B cell (primary cell): ENCODE data around the gene SPOCK1. TPM values are rescaled to one million over a fixed set of nuclear protein-coding genes. Genes with fewer than 3 reads are reported as not detected.

Source experiments
- ATAC-seq: fragments of 200-7000 bp; cut with Tn5 transposase; one replicate; pipeline ENCODE4 v1.10.0; 2021; ENCODE audit warnings: low read depth, mild to moderate bottlenecking, moderate number of reproducible peaks, moderate library complexity
- CTCF ChIA-PET: fragments of 350-600 bp; sonication (Branson Sonifier 250); formaldehyde crosslinking; loops from one replicate; lab custom pipeline; 2021; ENCODE audit warnings: antibody characterized with exemption, inconsistent platforms; lab: Charles Lee
- POLR2A ChIA-PET: fragments of 350-600 bp; sonication (Branson Sonifier 250); formaldehyde crosslinking; loops from one replicate; lab custom pipeline; 2021; ENCODE audit warnings: antibody characterized with exemption; lab: Charles Lee
- DNase-seq: peaks from one replicate; pipeline ENCODE4 v3.0.0; 2013
- H2AFZ ChIP-seq: 2 replicates; pipeline ENCODE4 v1.6.1; 2012; ENCODE audit warnings: mild to moderate bottlenecking, low read depth, low read length; ENCODE audit not compliant: insufficient read depth, poor library complexity, severe bottlenecking
- H3K27ac ChIP-seq, 2 donors: 1 replicate in 1 of 2; 2 replicates in 1 of 2; pipeline ENCODE4 v1.5.1; 2012 to 2013; ENCODE audit warnings: low read length in 2 of 2, mild to moderate bottlenecking in 2 of 2, moderate library complexity in 1 of 2
- H3K27me3 ChIP-seq, 4 experiments: fragments of 200-600 bp in 1 of 4; sonication (generic) in 1 of 4; replicated peaks in 1 of 4; 1 replicate in 2 of 4; 2 replicates in 2 of 4; pipeline versions ENCODE4 v1.6.1 to v1.7.0; 2013 to 2016; ENCODE audit warnings: low read length in 3 of 4, mild to moderate bottlenecking in 2 of 4, mixed read lengths in 1 of 4, moderate library complexity in 1 of 4; ENCODE audit not compliant: insufficient read depth in 4 of 4, control insufficient read depth in 3 of 4; ENCODE audit errors: control extremely low read depth in 1 of 4
- H3K36me3 ChIP-seq, 2 experiments: replicated peaks in 1 of 2; 1 replicate in 1 of 2; 2 replicates in 1 of 2; pipeline versions ENCODE4 v1.6.1 to v1.7.1; 2013; ENCODE audit warnings: low read length in 1 of 2; ENCODE audit not compliant: insufficient read depth in 2 of 2, control insufficient read depth in 1 of 2; ENCODE audit errors: control extremely low read depth in 1 of 2, extremely low read depth in 1 of 2
- H3K4me1 ChIP-seq, 2 donors: fragments of 200-600 bp in 1 of 2; sonication (generic) in 1 of 2; 1 replicate in 1 of 2; 2 replicates in 1 of 2; pipeline versions ENCODE4 v1.5.1 to v1.6.1; 2013 to 2017; ENCODE audit warnings: low read length in 2 of 2; ENCODE audit not compliant: control insufficient read depth in 2 of 2, insufficient read depth in 2 of 2
- H3K4me2 ChIP-seq: replicated peaks from 2 replicates; pipeline ENCODE3; 2012; ENCODE audit warnings: mild to moderate bottlenecking, low read depth, low read length; ENCODE audit not compliant: poor library complexity, severe bottlenecking
- H3K4me3 ChIP-seq, 5 experiments: fragments of 200-600 bp in 1 of 5; sonication (generic) in 1 of 5; 1 replicate in 3 of 5; 2 replicates in 2 of 5; pipeline versions ENCODE4 v1.5.1 to v1.7.0; 2011 to 2016; ENCODE audit warnings: low read length in 4 of 5, mild to moderate bottlenecking in 4 of 5, low read depth in 2 of 5, control low read depth in 1 of 5, moderate library complexity in 1 of 5; ENCODE audit not compliant: insufficient read depth in 1 of 5; ENCODE audit errors: control extremely low read depth in 1 of 5, extremely low read depth in 1 of 5
- H3K79me2 ChIP-seq: fragments of 200-600 bp; sonication (generic); one replicate; pipeline ENCODE4 v1.6.0; 2016; ENCODE audit warnings: low read length; ENCODE audit not compliant: control insufficient read depth, insufficient read depth
- H3K9ac ChIP-seq: fragments of 200-600 bp; sonication (generic); 2 replicates; pipeline ENCODE4 v1.6.1; 2017; ENCODE audit warnings: mild to moderate bottlenecking, low read length, moderate library complexity
- H3K9me3 ChIP-seq, 3 donors: one replicate each; pipeline versions ENCODE4 v1.6.1 to v1.7.1; 2013; ENCODE audit warnings: low read length in 2 of 3; ENCODE audit not compliant: control insufficient read depth in 2 of 3, insufficient read depth in 1 of 3; ENCODE audit errors: control extremely low read depth in 1 of 3
- H4K20me1 ChIP-seq: 2 replicates; pipeline ENCODE4 v1.6.0; 2012; ENCODE audit warnings: mild to moderate bottlenecking, low read length; ENCODE audit not compliant: insufficient read depth, control insufficient read depth, poor library complexity, severe bottlenecking
- H3K27ac Mint-ChIP-seq: one replicate; pipeline ENCODE4 v1.8.0; 2021; ENCODE audit warnings: mixed read lengths
- H3K27me3 Mint-ChIP-seq: one replicate; pipeline ENCODE4 v1.8.0; 2021; ENCODE audit warnings: mixed read lengths
- H3K4me1 Mint-ChIP-seq: one replicate; pipeline ENCODE4 v1.8.0; 2021; ENCODE audit warnings: mixed read lengths
- H3K4me3 Mint-ChIP-seq: one replicate; pipeline ENCODE4 v1.8.0; 2021; ENCODE audit warnings: mixed read lengths
- H3K9me3 Mint-ChIP-seq: one replicate; pipeline ENCODE4 v1.8.0; 2022; ENCODE audit warnings: mixed read lengths; ENCODE audit not compliant: insufficient read depth
- EZH2 ChIP-seq: IDR thresholded peaks from 2 replicates; pipeline ENCODE4 v1.6.1; 2012; ENCODE audit warnings: borderline replicate concordance, low read depth, mild to moderate bottlenecking, moderate library complexity, low read length; ENCODE audit not compliant: insufficient read depth, poor library complexity, severe bottlenecking
- WGBS: methylation state at CpG from one replicate; pipeline ENCODE4 v1.1.5; 2013; ENCODE audit warnings: missing lambda C conversion rate; ENCODE audit not compliant: insufficient coverage; 5-methylcytosine and 5-hydroxymethylcytosine counted together
- intact Hi-C: fragments of 100-400 bp; cut with micrococcal nuclease; formaldehyde crosslinking; loops from one replicate; pipeline ENCODE4 v1.10.0; 2022
- polyA plus RNA-seq: library from polyadenylated mRNA; depleted of rRNA; stranded (reverse); fragments of >200 nt; gene quantifications from 2 replicates; pipeline ENCODE4 v1.2.3, GENCODE V29; 2012
- total RNA-seq, 2 donors: library from RNA; stranded (reverse); fragments of 120-200 nt in 1 of 2; gene quantifications; 1 replicate in 1 of 2; 2 replicates in 1 of 2; pipeline versions ENCODE4 v1.2.3 to v1.2.4, GENCODE V29; 2013 to 2022
- TF ChIP-seq, protein P1 (sequence below): fragments of 200-600 bp; IDR thresholded peaks from one replicate; pipeline ENCODE4 v1.8.0; 2022; ENCODE audit warnings: antibody characterized with exemption, mild to moderate bottlenecking

The SPOCK1 gene
- total and polyA plus RNA-seq, 2 donors (not counting 1 experiment from before 2014, with no cell fraction given) = not detected

DNA sequence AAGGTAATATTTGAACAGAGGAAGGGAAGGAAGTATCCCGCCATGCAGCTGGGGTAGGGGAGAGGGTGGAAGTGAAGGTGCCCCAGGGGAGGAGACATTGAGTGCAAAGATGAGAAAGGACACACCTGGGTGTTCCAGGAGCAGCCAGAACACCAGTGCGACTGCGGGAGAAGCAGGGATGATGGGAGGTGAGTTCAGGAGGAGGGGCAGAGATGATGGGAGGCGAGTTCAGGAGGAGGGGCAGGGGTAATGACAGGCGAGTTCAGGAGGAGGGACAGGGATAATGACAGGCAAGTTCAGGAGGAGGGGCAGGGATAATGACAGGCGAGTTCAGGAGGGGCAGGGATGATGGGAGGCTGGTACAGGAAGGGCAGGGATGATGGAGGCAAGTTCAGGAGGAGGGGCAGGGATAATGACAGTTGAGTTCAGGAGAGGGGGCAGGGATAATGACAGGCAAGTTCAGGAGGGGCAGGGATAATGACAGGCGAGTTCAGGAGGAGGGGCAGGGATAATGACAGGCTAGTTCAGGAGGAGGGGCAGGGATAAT is 17.2 kb upstream of the SPOCK1 start:
- Histone ChIP-seq H3K36me3 (no peaks in the 10 kb centered on the region), H3K79me2 (no peaks in the 10 kb centered on the region), H3K4me1 (no peaks in the 10 kb centered on the region), H3K4me2 (no peak overlapping the region), H3K27ac (no peak overlapping the region), H4K20me1 (no peaks in the 10 kb centered on the region), H3K27me3 (peaks cover 0 to 4% (median 0%) of the 10 kb centered on the region in 4 experiments), H3K4me3 (no peak overlapping the region), H3K9me3 (peaks cover 0 to 9% (median 0%) of the 10 kb centered on the region in 3 donors), H2AFZ (no peak overlapping the region), H3K9ac (no peak overlapping the region)
- no peak for TF ChIP-seq EZH2
- TF ChIP-seq, protein P1, sequence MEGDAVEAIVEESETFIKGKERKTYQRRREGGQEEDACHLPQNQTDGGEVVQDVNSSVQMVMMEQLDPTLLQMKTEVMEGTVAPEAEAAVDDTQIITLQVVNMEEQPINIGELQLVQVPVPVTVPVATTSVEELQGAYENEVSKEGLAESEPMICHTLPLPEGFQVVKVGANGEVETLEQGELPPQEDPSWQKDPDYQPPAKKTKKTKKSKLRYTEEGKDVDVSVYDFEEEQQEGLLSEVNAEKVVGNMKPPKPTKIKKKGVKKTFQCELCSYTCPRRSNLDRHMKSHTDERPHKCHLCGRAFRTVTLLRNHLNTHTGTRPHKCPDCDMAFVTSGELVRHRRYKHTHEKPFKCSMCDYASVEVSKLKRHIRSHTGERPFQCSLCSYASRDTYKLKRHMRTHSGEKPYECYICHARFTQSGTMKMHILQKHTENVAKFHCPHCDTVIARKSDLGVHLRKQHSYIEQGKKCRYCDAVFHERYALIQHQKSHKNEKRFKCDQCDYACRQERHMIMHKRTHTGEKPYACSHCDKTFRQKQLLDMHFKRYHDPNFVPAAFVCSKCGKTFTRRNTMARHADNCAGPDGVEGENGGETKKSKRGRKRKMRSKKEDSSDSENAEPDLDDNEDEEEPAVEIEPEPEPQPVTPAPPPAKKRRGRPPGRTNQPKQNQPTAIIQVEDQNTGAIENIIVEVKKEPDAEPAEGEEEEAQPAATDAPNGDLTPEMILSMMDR = no peak
- Mint-ChIP-seq H3K4me3 (no peak overlapping the region), H3K27ac (no peak overlapping the region), H3K27me3 (peaks cover 23% of the 10 kb centered on the region), H3K9me3 (peaks cover 4% of the 10 kb centered on the region), H3K4me1 (no peaks in the 10 kb centered on the region)
- ATAC-seq (no peak), DNase-seq (no peak)
- intact Hi-C loops = no loop called here
- CTCF ChIA-PET = no interaction called here
- POLR2A ChIA-PET = no interaction called here
- WGBS = 41% methylated on average over 7 of the region's 7 CpGs

- TF ChIP-seq EZH2 = no peak
- TF ChIP-seq, protein P1 = no peak
- H3K4me3 ChIP-seq = no peak overlapping the region
- Mint-ChIP-seq H3K9me3 (peaks cover 4% of the 10 kb centered on the region), H3K4me1 (no peaks in the 10 kb centered on the region), H3K27ac (no peak overlapping the region), H3K27me3 (peaks cover 19% of the 10 kb centered on the region), H3K4me3 (no peak overlapping the region)
- 80% methylated on average over 2 of the region's 5 CpGs for WGBS
- H3K9me3 ChIP-seq = peaks cover 0 to 9% (median 0%) of the 10 kb centered on the region in 3 donors
- no peak overlapping the region for H3K9ac ChIP-seq
- no peak for DNase-seq
- H3K27me3 ChIP-seq = peaks cover 0 to 4% (median under 1%) of the 10 kb centered on the region in 4 experiments
- POLR2A ChIA-PET = no interaction called here
- no peak overlapping the region for H3K4me2 ChIP-seq
- ATAC-seq = no peak
- H3K27ac ChIP-seq = no peak overlapping the region
- no peaks in the 10 kb centered on the region for H3K79me2 ChIP-seq
- H2AFZ ChIP-seq = no peak overlapping the region
- no peaks in the 10 kb centered on the region for H4K20me1 ChIP-seq
- H3K36me3 ChIP-seq = no peaks in the 10 kb centered on the region
- H3K4me1 ChIP-seq = no peaks in the 10 kb centered on the region
- intact Hi-C loops = no loop called here
- CTCF ChIA-PET = no interaction called here
These were observed 16.1 kb upstream of the SPOCK1 start for GRCh38 chr5:137515238-137515637.
